Dermis microvascular lymphatic vessel endothelial cell (primary cell): ENCODE measurements around the gene DPP9. TPM values are rescaled to one million over a fixed set of nuclear protein-coding genes. Genes with fewer than 3 reads are reported as not detected.

Experiments
- DNase-seq, 2 donors: peaks; one replicate each; pipeline versions ENCODE4 v3.0.0 to v3.0.0-alpha.2; 2010; ENCODE audit warnings: low read depth in 2 of 2
- total RNA-seq: library from RNA; depleted of rRNA; stranded (reverse); fragments of >200 nt; gene quantifications from 2 replicates; pipeline ENCODE4 v1.2.1, GENCODE V29; 2014

DPP9 gene
- total RNA-seq, 1 donor from 2014 or later: 13.0 TPM

- peak; percentile 50 to 83 for DNase-seq
Measured at GRCh38 chr19:4633140-4633967, 90.3 kb downstream of the DPP9 start.

Other genes with a start within 250 kb of the DPP9 start
- gene PLIN4, start 205.4 kb downstream of the DPP9 start, total RNA-seq: 0.64 and 1.4 TPM in 2 replicates
- 3.5 and 11.1 TPM in 2 replicates for gene PLIN5, start 188.6 kb downstream of the DPP9 start, total RNA-seq
- gene LRG1, start 183.8 kb downstream of the DPP9 start, total RNA-seq: 0.90 and 2.1 TPM in 2 replicates
- gene SEMA6B, start 164.2 kb downstream of the DPP9 start, total RNA-seq: 47.2 and 69.4 TPM in 2 replicates
- 68.8 and 83.8 TPM in 2 replicates for gene TNFAIP8L1, start 84.3 kb downstream of the DPP9 start, total RNA-seq
- 148 and 176 TPM in 2 replicates for gene MYDGF, start 53.5 kb downstream of the DPP9 start, total RNA-seq
- gene FEM1A, start 67.9 kb upstream of the DPP9 start, total RNA-seq: 11.6 and 16.9 TPM in 2 replicates
- gene TICAM1, start 107.9 kb upstream of the DPP9 start, total RNA-seq: 2.3 and 4.4 TPM in 2 replicates
- gene PLIN3, start 143.8 kb upstream of the DPP9 start, total RNA-seq: 75.1 and 97.5 TPM in 2 replicates
- gene ARRDC5, start 179.1 kb upstream of the DPP9 start, total RNA-seq: under 0.01 TPM in 1 of 2 replicates, not detected in the other
- gene UHRF1, start 185.7 kb upstream of the DPP9 start, total RNA-seq: 18.3 and 27.1 TPM in 2 replicates
- gene KDM4B, start 245.3 kb upstream of the DPP9 start, total RNA-seq: 9.5 and 13.7 TPM in 2 replicates